Measurements from ENCODE around the gene AP1S2. TPM values are rescaled to one million over a fixed set of nuclear protein-coding genes. Genes with fewer than 3 reads are reported as not detected.

Gene AP1S2
- total RNA-seq, 1 experiment from 2014 or later = 19.9 TPM

DNA sequence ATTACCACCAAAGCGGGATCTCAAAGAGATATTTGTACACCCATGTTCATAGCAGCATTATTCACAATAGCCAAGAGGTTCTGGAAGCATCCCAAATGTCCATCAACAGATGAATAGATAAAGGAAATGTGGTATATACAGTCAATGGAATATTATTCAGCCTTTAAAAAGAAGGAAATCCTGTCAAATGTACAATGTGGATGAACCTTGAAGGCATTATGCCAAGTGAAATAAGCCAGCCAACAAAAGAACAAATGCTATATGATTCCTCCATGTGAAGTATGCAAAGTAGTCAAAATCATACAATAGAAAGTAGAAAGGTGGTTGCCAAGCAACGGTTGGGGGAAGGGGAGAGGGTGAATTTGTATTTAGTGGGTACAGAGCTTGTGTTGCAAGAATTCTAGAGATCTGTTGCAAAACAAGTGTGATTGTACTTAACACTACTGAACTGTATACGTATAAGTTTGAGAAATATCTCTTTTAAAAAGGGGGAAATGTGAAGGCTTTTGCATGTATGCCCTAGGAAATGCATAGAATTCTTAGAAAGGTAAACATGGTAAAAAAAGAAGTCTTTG, 69.3 kb downstream of the AP1S2 start:
- POLR2A ChIA-PET = no interaction called here

More for the DNA sequence above, 69.3 kb downstream of the AP1S2 start:
- Histone ChIP-seq H3K9me3 (ENCODE audit: control insufficient read depth in 1 of 2, insufficient read depth in 1 of 2, low read depth in 1 of 2, low read length in 2 of 2) (no peaks in the 10 kb centered on the region), H3K4me3 (replicated peaks in 1 of 2; ENCODE audit: low read depth in 1 of 2, low read length in 2 of 2) (no peak overlapping the region), H3K4me2 (ENCODE audit: low read length) (no peak overlapping the region), H3K9ac (ENCODE audit: low read length) (no peak overlapping the region), H3K27ac (ENCODE audit: low read depth, low read length) (no peak overlapping the region), H3K4me1 (ENCODE audit: control insufficient read depth in 1 of 2, insufficient read depth in 2 of 2, low read length in 2 of 2) (peaks cover 4 to 5% of the 10 kb centered on the region in 2 experiments; a peak in 2 of 4 replicates), H3K36me3 (ENCODE audit: control insufficient read depth in 1 of 2, insufficient read depth in 2 of 2, low read length in 2 of 2) (no peaks in the 10 kb centered on the region), H3K79me2 (ENCODE audit: insufficient read depth, low read length) (no peaks in the 10 kb centered on the region), H3K9me2 (ENCODE audit: insufficient read depth) (no peaks in the 10 kb centered on the region), H2AFZ (ENCODE audit: low read depth, low read length, poor library complexity, severe bottlenecking) (no peak overlapping the region), H4K20me1 (ENCODE audit: insufficient read depth) (no peaks in the 10 kb centered on the region), H3K27me3 (ENCODE audit: insufficient read depth, low read length) (no peaks in the 10 kb centered on the region)
- intact Hi-C loops (cut with micrococcal nuclease) = no loop called here
- ATAC-seq = no peak
- CTCF ChIA-PET = no interaction called here
- TF ChIP-seq, protein P1, sequence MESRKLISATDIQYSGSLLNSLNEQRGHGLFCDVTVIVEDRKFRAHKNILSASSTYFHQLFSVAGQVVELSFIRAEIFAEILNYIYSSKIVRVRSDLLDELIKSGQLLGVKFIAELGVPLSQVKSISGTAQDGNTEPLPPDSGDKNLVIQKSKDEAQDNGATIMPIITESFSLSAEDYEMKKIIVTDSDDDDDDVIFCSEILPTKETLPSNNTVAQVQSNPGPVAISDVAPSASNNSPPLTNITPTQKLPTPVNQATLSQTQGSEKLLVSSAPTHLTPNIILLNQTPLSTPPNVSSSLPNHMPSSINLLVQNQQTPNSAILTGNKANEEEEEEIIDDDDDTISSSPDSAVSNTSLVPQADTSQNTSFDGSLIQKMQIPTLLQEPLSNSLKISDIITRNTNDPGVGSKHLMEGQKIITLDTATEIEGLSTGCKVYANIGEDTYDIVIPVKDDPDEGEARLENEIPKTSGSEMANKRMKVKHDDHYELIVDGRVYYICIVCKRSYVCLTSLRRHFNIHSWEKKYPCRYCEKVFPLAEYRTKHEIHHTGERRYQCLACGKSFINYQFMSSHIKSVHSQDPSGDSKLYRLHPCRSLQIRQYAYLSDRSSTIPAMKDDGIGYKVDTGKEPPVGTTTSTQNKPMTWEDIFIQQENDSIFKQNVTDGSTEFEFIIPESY (IDR thresholded peaks at IDR 0.05; ENCODE audit: extremely low read depth, insufficient replicate concordance, low read length) = no peak
- TF ChIP-seq, protein P2, sequence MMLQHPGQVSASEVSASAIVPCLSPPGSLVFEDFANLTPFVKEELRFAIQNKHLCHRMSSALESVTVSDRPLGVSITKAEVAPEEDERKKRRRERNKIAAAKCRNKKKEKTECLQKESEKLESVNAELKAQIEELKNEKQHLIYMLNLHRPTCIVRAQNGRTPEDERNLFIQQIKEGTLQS (IDR thresholded peaks at IDR 0.05) = no peak
- TF ChIP-seq ELF1 (IDR thresholded peaks at IDR 0.05; ENCODE audit: borderline replicate concordance, low read depth) (no peak), RAD21 (IDR thresholded peaks at IDR 0.05; ENCODE audit: low read depth) (no peak), POLR2A (IDR thresholded peaks at IDR 0.05; ENCODE audit: borderline replicate concordance, extremely low read depth, insufficient read depth, insufficient read length) (no peak), ZNF274 (IDR thresholded peaks at IDR 0.05; ENCODE audit: low read depth, low read length) (no peak), CEBPB (IDR thresholded peaks at IDR 0.05; ENCODE audit: low read depth) (no peak), TCF7L2 (IDR thresholded peaks at IDR 0.05; ENCODE audit: borderline replicate concordance, extremely low read depth, insufficient read depth, insufficient read length) (no peak), EGR1 (IDR thresholded peaks at IDR 0.05; ENCODE audit: low read depth) (no peak), POLR2AphosphoS5 (IDR thresholded peaks at IDR 0.05; ENCODE audit: low read depth, low read length) (no peak), EZH2 (IDR thresholded peaks at IDR 0.05) (no peak), YY1 (IDR thresholded peaks at IDR 0.05; ENCODE audit: extremely low read depth, insufficient replicate concordance, low read depth, low read length) (no peak), EZH2phosphoT487 (IDR thresholded peaks at IDR 0.05; ENCODE audit: borderline replicate concordance) (no peak), SRF (IDR thresholded peaks at IDR 0.05; ENCODE audit: low read depth) (no peak), JUND (IDR thresholded peaks at IDR 0.05) (no peak), CBX3 (IDR thresholded peaks at IDR 0.05; ENCODE audit: low read depth) (no peak), SIN3A (IDR thresholded peaks at IDR 0.05; ENCODE audit: low read depth) (no peak)
- TF ChIP-seq, protein P3, sequence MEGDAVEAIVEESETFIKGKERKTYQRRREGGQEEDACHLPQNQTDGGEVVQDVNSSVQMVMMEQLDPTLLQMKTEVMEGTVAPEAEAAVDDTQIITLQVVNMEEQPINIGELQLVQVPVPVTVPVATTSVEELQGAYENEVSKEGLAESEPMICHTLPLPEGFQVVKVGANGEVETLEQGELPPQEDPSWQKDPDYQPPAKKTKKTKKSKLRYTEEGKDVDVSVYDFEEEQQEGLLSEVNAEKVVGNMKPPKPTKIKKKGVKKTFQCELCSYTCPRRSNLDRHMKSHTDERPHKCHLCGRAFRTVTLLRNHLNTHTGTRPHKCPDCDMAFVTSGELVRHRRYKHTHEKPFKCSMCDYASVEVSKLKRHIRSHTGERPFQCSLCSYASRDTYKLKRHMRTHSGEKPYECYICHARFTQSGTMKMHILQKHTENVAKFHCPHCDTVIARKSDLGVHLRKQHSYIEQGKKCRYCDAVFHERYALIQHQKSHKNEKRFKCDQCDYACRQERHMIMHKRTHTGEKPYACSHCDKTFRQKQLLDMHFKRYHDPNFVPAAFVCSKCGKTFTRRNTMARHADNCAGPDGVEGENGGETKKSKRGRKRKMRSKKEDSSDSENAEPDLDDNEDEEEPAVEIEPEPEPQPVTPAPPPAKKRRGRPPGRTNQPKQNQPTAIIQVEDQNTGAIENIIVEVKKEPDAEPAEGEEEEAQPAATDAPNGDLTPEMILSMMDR (IDR thresholded peaks at IDR 0.05 in 2 of 3, conservative IDR thresholded peaks at IDR 0.05 in 1 of 3; ENCODE audit: borderline replicate concordance in 1 of 3, insufficient read depth in 1 of 3, low read depth in 2 of 3, low read length in 2 of 3) = no peak
- TF ChIP-seq, protein P4, sequence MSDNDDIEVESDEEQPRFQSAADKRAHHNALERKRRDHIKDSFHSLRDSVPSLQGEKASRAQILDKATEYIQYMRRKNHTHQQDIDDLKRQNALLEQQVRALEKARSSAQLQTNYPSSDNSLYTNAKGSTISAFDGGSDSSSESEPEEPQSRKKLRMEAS (IDR thresholded peaks at IDR 0.05) = no peak
- DNase-seq (ENCODE audit: low read depth, low spot score) = no peak
- RAD21 ChIA-PET (ENCODE audit: low non-redundant PET in 1 of 2, low total read pairs in 2 of 2, uncharacterized antibody in 2 of 2, unreplicated experiment in 2 of 2) = no interaction called here
- BruUV-seq (replicated peaks) = no TSS peak

All from HCT116 (cell line).